Cerebellar nuclear complex (tissue), 1 donor: ENCODE results near the gene CHST11.
"Not testable (repeated sequence)": the region's sequence is repeated elsewhere in the genome, so short reads cannot be mapped to it uniquely, and the experiment has no call there.

ENCODE experiments used
- DNase-seq, 2 experiments: peaks; one replicate each; lab custom pipeline; 2025; lab: John Stamatoyannopoulos, UW

The CHST11 gene

DNA sequence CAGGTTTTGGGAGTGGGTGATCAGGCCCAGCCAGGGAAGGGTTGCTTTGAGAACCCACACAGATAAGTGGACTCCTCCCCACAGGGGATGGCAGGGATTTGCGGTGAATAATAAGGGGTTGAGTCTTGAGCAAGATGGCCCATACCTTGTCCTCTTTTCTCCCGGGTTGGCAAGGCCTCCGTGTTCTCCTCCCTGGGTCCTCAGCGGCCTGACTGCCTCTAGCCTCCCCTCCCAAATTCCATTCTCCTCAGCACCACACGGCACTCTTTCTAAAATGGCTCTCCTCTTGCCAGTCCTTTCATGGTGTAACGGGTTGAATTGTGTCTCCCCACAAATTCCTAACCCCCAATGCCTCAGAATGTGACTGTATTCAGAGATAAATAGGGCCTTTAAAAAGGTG, 70.0 kb downstream of the CHST11 start:
- no peak for DNase-seq

DNA sequence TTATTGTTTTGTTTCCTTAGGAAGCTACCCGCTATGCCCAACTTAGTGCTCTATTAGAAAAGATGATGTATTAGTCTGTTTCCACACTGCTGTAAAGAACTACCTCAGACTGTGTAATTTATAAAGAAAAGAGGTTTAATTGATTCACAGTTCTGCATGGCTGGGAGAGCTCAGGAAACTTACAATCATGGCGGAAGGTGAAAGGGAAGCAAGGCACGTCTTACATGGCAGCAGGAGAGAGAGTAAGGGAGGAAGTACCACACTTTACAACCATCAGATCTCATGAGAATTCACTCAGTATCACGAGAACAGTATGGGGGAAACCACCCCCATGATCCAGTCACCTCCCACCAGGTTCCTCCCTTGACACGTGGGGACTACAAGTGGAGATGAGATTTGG, 70.9 kb downstream of the CHST11 start:
- DNase-seq = not testable (repeated sequence)

DNA sequence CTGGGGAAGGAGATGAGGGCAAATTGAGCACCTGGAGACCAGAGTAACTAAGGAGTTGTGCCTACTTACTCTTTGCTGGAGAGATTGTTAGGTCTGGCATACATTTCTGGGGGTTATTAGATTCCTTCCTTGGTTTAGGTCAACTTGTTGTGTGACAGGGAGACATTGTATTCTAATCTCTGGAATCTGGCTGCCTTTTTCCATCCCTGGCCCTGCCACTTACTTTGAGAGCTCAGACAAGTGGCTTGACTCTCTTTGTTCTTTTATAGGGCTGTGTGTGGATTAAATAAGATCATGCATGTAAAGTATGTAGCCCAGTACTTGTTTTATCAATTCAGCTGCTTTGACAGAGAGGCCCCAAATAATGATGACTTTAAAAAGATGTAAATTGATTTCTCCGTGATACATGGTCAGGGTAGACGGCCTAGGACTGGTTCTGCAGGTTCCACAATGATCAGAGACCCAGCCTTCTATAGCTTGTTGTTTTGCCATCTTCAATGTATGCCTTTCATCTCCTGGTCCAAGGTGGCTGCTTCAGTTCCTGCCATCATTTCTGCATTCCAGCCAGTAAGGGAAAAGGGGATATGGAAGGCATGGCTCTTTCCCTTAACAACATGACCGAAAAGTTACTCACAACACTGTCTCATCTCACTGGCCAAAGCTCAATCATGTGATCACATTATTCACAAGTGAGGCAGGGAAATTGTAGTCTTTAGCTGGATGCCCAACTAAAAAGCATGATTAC, 72.6 kb downstream of the CHST11 start:
- DNase-seq = no peak

DNA sequence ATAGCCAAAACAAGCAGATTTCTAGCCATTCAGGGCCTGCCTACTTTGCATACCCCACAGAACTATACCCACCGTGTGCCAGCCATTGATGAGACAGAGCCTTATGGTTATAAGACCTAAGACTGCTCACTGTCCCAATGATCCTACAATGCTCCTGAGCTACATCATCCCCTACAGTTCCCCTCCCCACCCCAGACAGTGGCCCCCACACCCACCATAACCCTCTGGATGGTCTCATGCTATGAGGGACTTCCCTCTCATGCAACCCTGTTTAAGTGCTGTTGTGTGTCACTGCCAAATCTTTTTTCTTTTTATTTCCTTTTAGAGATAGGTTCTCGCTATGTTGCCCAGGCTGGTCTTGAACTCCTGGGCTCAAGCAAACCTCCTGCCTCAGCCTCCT, 75.9 kb downstream of the CHST11 start:
- no peak for DNase-seq

DNA sequence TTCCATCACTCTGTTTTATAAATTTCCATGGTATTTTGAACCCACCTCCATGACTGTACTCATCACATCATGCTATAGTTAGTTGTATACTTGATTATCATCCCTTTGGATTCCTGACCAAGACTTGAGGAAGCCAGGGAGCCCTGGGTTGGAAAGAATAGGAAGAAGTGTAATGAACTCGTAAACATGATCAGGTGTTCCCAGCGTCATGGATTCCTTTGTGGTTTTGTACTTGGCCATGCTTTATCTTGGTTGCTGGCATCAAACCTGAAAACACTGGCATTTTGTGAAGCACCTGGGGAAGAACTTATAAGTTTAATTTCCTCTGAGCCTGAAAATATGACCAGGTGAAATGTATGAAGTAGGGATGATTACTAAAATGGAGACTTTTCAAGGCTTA, 76.4 kb downstream of the CHST11 start:
- DNase-seq = no peak

DNA sequence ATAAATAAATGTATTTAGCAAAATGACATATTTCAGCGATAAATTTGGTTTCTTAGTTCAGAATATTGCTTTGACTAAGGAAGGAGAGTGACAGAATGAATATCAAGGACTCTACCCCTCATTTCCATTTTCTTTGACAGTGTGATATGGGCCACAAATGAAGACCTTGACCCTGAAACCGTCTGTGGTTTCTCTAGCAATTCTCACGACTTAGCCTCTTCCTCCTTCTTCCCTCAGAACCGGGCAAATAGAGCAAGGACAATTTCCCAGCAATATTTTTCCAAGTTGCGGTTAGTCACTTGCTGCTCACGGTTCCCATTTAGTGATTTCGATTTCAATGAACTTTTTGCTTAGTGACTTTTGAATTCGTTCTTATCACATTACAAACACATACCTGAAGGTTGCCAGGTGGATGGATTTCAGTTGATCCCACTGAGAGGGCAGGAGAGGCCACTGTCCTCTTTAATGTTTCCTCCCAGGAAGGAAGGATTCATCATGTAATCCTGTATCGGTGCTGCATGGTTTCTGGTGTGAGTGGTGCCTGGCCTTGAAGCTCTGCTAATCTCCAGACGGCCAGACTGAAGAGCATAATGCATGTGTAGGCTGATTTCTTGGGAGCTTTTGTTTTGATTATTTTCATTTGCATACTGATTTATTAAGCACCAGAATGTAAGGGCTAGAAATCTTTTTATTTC, 77.6 kb downstream of the CHST11 start:
- DNase-seq = no peak

DNA sequence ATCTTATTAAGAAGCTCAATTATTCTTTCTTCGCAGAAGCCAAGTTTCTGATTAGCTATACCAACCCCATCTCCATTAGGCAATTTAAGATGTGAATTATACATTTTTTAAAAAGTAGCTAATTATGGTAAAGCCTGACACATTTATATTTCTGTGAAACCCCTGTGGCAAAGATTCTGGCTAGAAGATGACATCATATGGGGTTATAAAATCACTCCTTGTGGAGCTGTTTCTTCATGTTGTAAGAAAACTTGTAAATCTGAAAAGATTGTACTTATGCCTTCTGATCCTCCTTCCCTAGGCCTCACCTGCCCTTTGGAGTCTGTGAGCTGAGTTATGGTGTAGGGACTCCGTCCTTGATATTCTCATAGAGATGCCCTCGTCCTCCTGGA, 78.1 kb downstream of the CHST11 start:
- no peak for DNase-seq

DNA sequence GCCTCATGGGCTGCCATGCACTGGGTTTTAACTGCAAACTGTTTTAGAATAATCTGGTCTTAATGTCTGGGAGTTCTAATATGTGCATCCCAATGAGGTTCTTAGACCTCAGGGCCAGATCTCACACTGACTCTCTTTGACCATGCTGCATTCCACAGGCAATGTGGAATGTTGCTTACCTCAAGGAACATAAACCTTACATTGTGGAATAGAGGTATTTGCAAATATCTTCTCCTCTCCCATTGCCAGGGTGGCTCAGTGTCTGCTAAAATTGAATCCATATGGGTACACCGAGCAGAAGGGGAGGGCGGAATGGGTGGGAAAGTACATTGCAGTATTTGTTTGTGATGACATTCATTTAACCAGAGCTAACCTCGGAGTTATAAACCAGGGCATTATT, 78.6 kb downstream of the CHST11 start:
- no peak for DNase-seq

DNA sequence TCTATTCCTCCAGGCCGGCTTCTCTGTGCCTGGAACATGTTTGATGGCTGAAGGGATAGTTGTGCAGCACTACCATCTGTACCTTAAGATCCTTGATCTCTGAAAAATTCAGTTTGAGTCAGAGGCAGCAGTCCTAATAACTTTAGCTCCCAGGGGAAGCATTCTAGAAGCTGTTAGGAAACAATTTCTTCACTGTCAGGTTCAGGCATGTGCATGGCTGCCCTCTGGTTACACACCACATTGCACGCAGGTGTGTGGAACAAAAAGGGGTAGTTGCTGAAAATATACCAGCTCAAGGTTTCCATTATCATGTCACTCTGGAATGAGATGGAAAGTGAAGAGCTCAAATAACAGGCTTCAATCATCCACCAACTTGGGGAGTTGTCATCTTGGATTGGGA, 80.1 kb downstream of the CHST11 start:
- no peak for DNase-seq

DNA sequence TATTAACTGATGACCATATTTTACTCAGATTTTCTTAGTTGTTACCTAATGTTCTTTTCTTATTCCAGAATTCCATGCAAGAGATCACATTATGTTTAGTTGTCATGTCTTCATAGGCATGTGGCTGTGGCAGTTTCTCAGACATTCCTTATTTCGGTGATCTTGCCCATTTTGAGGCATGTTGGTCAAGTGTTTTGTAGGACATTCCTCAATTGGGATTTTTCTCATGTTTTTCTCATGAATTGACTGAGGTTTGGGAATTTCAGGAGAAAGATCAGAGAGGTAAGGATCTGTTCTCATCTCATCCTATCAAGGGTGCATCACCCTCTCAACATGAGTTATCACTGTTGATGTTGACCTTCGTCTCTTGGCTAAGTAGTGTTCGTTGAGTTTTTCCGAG, 81.3 kb downstream of the CHST11 start:
- DNase-seq = no peak

DNA sequence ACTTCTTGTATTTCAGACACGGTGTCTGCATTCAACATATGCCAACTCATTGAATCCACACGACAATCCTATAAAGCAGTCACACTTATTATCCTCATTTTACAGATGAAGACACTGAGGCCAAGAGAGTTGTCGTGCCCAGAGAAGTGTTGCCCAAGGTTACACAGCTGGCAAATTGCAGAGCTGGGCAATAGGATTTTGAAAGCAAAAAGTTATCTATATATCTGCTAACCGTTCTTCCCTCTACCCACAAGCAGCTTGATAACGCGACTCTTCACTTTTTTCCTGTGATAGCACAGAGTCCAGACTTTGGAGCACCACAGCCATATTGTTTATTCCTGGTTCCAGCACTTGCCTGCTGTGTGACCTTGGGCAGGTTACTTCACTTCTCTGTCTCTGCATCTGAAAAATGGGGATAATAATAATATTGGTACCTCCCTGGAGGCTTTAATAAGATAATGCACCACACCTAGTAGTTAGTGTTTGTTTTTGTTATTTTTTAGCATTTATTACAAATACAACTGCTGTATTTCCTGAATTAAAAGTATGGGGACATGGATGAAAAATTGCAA, 82.2 kb downstream of the CHST11 start:
- no peak for DNase-seq

DNA sequence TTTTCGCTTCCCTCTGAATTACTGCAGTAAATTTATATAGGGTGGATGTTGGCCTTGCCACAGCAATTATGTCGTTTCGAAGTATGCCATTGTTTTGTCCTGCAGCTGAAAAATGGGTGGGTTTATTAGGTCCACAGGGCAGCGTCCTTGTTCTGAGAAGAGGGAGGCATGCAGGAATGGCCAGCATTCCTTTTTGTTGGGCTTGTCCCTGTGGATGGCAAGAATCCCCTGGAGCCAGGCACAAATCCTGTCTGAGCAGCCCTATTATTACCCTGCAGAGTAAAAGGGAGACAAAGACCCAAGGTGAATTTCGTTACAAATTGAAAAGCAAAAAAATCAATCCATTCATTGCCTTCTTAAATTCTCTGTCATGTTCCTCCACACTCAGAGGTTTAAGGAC, 88.1 kb downstream of the CHST11 start:
- no peak for DNase-seq

DNA sequence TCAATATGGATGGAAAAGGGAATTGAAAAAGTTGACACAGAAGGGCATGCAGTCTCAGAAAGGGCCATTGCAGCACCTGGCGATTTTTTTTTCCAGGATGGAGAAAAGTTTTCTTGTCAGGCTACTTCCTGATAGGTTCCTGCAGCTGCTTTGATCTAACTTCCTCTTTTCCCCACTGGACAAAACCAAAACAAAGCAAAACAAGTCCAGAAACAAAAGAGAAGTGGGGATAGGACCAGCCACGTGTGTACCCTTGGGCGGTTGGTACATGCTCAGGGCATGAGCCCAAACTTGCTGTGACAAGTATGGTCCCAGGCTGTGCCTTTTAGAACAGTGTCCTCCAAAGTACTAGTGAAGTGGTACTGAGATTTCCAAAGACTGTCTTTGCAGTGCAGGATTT, 89.8 kb downstream of the CHST11 start:
- DNase-seq = no peak

DNA sequence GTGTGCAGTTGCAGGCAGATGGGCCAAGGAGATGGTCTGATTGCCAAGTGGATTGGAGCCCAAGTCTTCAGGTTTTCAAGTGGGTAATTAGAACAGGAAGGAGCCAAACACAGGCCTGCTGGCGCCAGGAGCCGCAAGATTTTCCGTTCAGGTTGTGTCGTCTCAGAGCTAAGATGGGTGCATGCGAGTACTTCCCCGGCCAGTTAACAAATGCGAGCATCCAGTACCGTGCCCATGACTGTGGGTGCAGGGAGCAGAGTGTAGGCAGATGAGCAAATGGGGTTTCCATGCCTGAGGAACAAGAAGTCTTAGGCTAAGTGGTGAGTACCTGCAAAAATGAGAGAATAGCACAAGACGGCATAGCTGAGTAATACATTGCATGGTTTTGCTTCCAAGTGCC, 90.5 kb downstream of the CHST11 start:
- DNase-seq = no peak

DNA sequence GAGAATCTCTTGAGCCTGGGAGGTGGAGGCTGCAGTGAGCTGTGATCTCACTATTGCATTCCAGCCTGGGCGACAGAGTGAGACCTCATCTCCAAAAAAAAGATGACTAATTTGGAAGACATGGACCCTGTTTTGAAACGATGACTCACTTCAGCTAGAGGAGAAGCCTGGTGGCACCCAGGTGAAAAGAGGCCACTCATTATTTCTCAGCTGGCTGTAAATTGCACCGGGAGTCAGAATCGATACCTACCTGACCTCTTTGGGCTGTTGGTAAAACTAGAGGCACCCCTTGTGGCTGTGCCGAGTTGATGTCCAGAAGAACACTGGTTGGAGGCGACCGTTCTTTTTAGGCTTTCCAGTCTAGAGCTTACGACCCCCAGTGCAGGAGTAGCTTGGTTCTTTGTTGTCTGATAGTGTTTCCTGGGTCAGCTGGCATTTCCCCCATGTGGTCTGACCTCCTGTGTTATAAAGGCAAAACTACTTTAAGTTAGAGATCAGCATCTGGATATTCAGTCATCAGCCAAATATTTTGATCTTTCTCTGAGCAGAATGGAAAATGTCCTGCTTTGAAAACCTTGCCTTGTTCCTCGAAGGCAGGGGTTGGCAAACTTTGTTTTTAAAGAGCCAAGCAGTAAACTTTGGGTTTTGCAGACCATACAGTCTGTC, 93.2 kb downstream of the CHST11 start:
- DNase-seq = no peak

DNA sequence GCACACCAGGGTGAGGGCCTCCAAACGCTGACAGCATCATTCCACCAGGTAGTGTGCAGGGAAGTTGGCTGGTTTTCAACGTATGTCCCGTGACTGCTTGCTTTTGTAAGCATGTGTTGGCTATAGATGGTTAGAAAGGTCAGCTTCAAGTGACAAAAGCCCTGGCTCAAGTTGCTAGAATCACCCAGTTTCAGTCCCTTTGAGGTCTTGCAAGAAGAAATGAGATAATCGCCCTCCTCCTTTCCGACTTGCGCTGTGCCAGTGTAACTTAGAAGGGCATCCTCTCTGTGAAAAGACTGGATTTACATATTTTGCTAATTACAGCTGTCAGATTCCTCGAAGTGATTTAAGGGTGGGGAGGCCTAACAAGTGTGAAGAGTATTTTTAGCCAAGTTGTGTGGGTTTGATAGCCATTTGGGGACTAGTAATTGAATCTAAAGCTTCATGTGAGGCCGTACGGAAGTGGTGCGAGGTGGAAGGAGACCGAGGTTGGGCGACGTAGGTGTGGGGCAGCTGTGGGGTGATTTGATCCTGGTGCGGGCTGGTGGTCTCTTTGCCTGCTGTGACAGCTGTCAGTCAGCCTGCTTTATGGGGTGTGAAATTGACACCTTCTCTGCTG, 94.7 kb downstream of the CHST11 start:
- DNase-seq = no peak

DNA sequence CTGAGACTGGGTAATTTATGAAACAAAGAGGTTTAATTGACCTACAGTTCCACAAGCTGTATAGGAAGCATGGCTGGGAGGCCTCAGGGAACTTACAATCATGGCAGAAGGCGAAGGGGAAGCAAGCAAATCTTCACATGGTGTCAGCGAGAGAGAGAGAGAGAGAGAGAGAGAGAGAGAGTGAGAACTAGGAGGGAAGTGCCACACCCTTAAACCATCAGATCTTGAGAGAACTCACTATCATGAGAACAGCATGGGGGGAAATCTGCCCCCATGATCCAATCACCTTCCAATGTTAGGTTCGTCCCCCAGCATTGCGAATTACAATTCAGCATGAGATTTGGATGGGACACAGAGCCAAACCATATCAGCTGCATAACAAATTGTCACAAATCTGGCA, 96.7 kb downstream of the CHST11 start:
- no peak for DNase-seq

DNA sequence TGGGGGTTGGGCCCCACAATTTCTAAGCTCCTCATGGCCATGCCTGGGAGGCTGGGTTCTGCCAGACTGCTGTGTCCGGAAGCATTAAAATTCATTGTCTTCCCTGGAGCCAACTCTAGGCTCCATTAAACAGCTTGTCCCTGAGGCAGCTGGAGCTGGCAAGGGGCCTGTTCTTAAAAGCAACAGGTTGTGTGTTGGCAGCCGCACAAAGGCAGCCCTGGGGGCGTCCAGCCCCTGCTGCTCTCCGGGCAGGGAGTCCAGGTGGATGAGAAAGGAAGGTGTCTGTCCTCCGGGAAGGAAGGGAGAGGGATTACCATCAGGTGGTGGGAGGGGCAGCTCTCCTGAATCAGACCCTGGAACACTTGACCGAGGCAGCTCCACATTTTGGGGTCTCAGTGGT, 98.9 kb downstream of the CHST11 start:
- DNase-seq = no peak

DNA sequence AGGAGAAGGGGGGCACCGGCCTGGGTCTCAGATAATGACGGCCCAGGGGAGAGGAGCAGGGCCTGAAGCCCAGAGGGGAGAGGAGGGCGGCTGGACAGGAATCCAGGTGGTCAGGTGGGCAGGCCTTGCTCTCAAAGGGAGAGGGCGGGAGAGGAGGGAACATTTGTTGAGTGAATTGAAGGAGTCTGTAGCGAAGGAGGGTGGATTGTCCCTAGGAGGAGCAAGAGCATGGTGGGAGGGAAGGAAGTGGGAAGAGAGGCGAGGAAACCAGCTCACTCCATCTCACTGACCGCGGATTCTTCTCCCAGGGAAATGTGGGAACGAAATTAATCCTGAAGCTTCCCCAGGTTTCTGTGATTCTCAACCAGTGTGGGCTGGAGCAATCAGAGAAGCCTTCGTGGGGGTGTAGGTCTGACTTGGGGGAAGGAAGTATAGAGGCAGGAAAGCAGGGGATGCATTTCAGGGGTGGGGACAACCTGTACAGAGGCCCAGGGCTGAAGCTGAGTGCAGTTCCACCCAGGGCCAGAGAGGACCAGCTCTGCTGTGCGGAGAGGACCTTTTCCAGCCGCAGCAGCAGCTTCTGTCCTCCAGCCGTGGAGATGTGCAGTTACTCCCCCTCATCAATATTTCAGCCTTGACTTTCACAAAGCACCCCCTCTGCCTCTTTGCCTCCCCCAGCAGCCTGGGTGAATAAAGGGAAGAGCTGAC, 100.9 kb downstream of the CHST11 start:
- DNase-seq = no peak

DNA sequence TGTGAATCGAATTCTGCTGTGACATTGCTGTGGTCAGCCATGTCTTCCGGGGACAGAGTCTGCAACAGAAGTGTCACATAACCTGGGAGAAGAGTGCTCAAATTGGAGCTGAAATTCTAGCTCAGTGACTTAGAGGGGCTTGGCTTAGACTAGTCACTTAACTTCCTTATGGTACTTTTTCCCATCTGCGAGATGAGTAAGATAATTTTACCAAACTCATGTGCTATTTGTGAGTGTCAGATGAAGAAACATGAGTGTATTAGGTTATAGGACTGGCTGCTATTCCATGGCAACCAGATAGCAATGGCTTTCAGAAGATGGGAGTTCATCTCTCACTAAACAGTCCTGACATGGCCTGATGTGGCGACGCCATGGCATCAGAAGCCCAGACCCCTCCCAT, 104.1 kb downstream of the CHST11 start:
- DNase-seq = no peak

DNA sequence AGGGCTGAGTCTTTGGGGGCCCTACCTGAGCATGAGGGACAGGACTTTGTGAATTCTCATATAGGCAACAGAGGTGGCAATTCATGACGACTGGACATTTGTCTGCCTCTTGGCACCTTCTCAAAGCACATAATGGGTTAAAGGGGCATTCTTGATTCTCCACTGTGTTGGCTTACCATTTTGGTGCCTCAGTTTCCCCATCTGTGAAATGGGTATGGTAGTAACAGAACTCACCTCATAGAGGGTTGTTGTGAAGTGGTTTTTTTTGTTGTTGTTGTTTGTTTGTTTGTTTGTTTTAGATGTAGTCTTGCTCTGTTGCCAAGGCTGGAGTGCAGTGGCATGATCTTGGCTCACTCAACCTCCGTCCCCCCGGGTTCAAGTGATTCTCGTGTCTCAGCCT, 106.0 kb downstream of the CHST11 start:
- DNase-seq = no peak

DNA sequence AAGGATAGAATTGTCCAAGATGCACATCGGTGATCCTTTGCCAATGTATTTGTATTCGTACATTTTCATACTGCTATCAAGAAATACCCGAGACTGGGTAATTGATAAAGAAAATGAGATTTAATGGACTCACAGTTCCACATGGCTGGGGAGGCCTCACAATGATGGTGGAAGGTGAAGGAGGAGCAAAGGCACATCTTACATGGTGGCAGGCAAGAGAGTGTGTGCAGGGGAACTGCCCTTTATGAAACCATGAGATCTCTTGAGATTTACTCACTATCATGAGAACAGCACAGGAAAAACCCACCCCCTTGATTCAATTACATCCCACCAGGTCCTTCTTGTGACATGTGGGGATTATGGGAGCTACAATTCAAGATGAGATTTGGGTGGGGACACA, 107.9 kb downstream of the CHST11 start:
- not testable (repeated sequence) for DNase-seq
